CD4-positive, alpha-beta T cell (primary cell): ENCODE data around the gene PITPNB. TPM values are rescaled to one million over a fixed set of nuclear protein-coding genes. Genes with fewer than 3 reads are reported as not detected.

Experiments used
- ATAC-seq: fragments of 200-7000 bp; cut with Tn5 transposase; one replicate; pipeline ENCODE4 v1.10.0; 2022; ENCODE audit warnings: mild to moderate bottlenecking; ENCODE audit not compliant: poor library complexity
- CTCF ChIA-PET: fragments of 350-600 bp; sonication (Branson Sonifier 250); formaldehyde crosslinking; loops from one replicate; lab custom pipeline; 2021; ENCODE audit warnings: antibody characterized with exemption, inconsistent platforms; lab: Charles Lee
- POLR2A ChIA-PET: fragments of 350-600 bp; sonication (Branson Sonifier 250); formaldehyde crosslinking; loops from one replicate; lab custom pipeline; 2021; ENCODE audit warnings: antibody characterized with exemption, inconsistent platforms; lab: Charles Lee
- DNase-seq, 14 experiments: peaks; one replicate each; pipeline ENCODE4 v3.0.0-alpha.2; 2013 to 2020; ENCODE audit warnings: mixed read lengths in 2 of 14
- H3K27ac ChIP-seq, 2 donors: one replicate each; pipeline versions ENCODE4 v1.5.1 to v1.7.0; 2013; ENCODE audit warnings: low read length in 2 of 2, low read depth in 1 of 2, mild to moderate bottlenecking in 1 of 2
- H3K27me3 ChIP-seq, 2 experiments: 1 replicate in 1 of 2; 2 replicates in 1 of 2; pipeline versions ENCODE4 v1.6.1 to v1.7.0; 2013; ENCODE audit warnings: low read length in 2 of 2, control low read depth in 1 of 2, mild to moderate bottlenecking in 1 of 2, moderate library complexity in 1 of 2; ENCODE audit not compliant: insufficient read depth in 2 of 2, control insufficient read depth in 1 of 2
- H3K36me3 ChIP-seq: one replicate; pipeline ENCODE4 v1.6.1; 2013; ENCODE audit warnings: low read length, control low read depth; ENCODE audit not compliant: insufficient read depth
- H3K4me1 ChIP-seq: one replicate; pipeline ENCODE4 v1.6.1; 2013; ENCODE audit warnings: low read length, control low read depth; ENCODE audit not compliant: insufficient read depth
- H3K4me3 ChIP-seq: one replicate; pipeline ENCODE4 v1.5.1; 2013; ENCODE audit warnings: mild to moderate bottlenecking, low read length, moderate library complexity
- H3K9me3 ChIP-seq, 2 experiments: 1 replicate in 1 of 2; 2 replicates in 1 of 2; pipeline versions ENCODE4 v1.6.1 to v1.7.0; 2013; ENCODE audit warnings: low read length in 2 of 2, mild to moderate bottlenecking in 2 of 2, control low read depth in 1 of 2, moderate library complexity in 1 of 2; ENCODE audit not compliant: control insufficient read depth in 1 of 2, insufficient read depth in 1 of 2
- H3K27ac Mint-ChIP-seq: one replicate; pipeline ENCODE4 v1.8.0; 2020; ENCODE audit warnings: mixed read lengths
- H3K27me3 Mint-ChIP-seq: one replicate; pipeline ENCODE4 v1.8.0; 2021; ENCODE audit warnings: mixed read lengths
- H3K36me3 Mint-ChIP-seq: one replicate; pipeline ENCODE4 v1.8.0; 2021; ENCODE audit warnings: low read depth, mixed read lengths
- H3K4me1 Mint-ChIP-seq: one replicate; pipeline ENCODE4 v1.8.0; 2021; ENCODE audit warnings: low read depth, mixed read lengths
- H3K4me3 Mint-ChIP-seq: one replicate; pipeline ENCODE4 v1.8.0; 2020; ENCODE audit warnings: mild to moderate bottlenecking, mixed read lengths
- H3K9me3 Mint-ChIP-seq: one replicate; pipeline ENCODE4 v1.8.0; 2020; ENCODE audit warnings: mixed read lengths
- intact Hi-C, 2 experiments: fragments of 100-400 bp; cut with DNase I in 1 of 2; cut with micrococcal nuclease in 1 of 2; formaldehyde crosslinking; loops; one replicate each; pipeline versions ENCODE4 v1.15.1 to v1.9.0; 2023 to 2025; cut with DNase I, micrococcal nuclease
- total RNA-seq, 174 experiments: library from RNA in 2 of 174; stranded (reverse) in 2 of 174; gene quantifications; one replicate each; pipeline ENCODE4 v1.2.3 and lab custom pipeline; 2021 to 2026
- TF ChIP-seq, protein P1 (sequence below): fragments of 200-600 bp; IDR thresholded peaks from one replicate; pipeline ENCODE4 v1.8.0; 2022; ENCODE audit warnings: antibody characterized with exemption, mild to moderate bottlenecking

The PITPNB gene
- total RNA-seq, 2 experiments from 2014 or later: 37.6 to 38.7 TPM

DNA sequence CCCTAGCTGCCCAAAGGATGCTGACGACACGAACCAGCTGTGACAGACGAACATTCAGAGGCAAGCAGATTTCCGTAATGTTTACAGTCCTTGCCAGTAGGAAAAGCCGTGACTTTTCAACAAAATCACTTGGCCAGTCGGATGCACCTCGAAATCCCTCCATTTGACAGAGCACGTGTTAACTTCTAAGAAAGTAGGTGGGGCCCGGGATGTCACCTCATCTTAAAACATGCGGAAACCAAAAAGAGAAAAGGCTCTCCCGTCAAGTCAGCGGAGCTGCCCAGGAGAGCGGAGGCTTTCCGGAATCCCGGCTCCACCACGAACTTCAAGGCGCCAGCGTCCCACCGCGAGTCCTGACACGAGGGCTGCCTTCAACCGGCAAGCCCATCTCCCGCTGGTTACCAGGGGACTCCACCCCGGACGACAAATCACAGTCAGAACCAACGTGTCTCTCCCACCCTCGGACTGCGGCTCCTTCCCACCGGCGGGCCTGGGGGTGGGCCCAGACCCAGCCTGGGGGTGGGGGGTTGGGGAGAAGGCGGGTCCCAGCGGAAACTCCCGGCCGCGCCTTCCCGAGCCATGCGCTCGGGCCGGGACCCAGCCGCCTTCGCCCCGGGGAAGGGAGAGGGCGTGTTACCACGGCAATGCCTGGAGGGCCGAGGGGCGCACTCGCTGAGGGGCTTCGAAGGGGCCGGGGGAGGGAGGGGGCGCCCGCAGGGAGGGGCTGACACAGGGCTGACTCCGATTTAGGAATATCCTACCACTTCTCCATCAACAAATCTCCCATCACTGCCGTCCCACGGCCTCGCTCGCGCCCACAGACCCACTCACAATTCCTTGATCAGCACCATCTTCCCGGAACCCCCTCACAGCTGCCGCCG is 475 bp downstream of the PITPNB start:
- Histone ChIP-seq H3K36me3 (no peaks in the 10 kb centered on the region), H3K27me3 (no peaks in the 10 kb centered on the region), H3K9me3 (no peaks in the 10 kb centered on the region), H3K4me3 (peak overlapping the region; percentile 79), H3K4me1 (peaks cover 21% of the 10 kb centered on the region), H3K27ac (peak overlapping the region; percentile 78 to 79)
- ChIA-PET POLR2A (interaction anchor here (0.6 to 2.4 kb wide), 14 partner anchors 8 to 1435 kb away, joined by 4 to 11 read pairs (median 5); partner anchors contain the start of genes CCDC117, HPS4, SRRD and XBP1), CTCF (interaction anchor here (1.0 kb wide), 1 partner anchor 32 kb away, joined by 3 read pairs; no protein-coding TSS in a partner anchor)
- H3K27me3 Mint-ChIP-seq: no peaks in the 10 kb centered on the region
- DNase-seq (peak; percentile 12 to 69 (median 26)), ATAC-seq (peak; percentile 5)
- H3K36me3 Mint-ChIP-seq: peaks cover 53% of the 10 kb centered on the region
- H3K9me3 Mint-ChIP-seq: no peaks in the 10 kb centered on the region
- H3K4me1 Mint-ChIP-seq: peaks cover 86% of the 10 kb centered on the region
- H3K4me3 Mint-ChIP-seq: peak overlapping the region; percentile 100
- TF ChIP-seq, protein P1, sequence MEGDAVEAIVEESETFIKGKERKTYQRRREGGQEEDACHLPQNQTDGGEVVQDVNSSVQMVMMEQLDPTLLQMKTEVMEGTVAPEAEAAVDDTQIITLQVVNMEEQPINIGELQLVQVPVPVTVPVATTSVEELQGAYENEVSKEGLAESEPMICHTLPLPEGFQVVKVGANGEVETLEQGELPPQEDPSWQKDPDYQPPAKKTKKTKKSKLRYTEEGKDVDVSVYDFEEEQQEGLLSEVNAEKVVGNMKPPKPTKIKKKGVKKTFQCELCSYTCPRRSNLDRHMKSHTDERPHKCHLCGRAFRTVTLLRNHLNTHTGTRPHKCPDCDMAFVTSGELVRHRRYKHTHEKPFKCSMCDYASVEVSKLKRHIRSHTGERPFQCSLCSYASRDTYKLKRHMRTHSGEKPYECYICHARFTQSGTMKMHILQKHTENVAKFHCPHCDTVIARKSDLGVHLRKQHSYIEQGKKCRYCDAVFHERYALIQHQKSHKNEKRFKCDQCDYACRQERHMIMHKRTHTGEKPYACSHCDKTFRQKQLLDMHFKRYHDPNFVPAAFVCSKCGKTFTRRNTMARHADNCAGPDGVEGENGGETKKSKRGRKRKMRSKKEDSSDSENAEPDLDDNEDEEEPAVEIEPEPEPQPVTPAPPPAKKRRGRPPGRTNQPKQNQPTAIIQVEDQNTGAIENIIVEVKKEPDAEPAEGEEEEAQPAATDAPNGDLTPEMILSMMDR: no peak
- H3K27ac Mint-ChIP-seq: peak overlapping the region; percentile 99
- intact Hi-C loops: loop anchor here in 1 of 2 experiments (2.0 to 10.0 kb wide), 6 partner anchors 32 to 1494 kb away; partner anchors contain the start of genes ASPHD2, CCDC117, HPS4 and KREMEN1

DNA sequence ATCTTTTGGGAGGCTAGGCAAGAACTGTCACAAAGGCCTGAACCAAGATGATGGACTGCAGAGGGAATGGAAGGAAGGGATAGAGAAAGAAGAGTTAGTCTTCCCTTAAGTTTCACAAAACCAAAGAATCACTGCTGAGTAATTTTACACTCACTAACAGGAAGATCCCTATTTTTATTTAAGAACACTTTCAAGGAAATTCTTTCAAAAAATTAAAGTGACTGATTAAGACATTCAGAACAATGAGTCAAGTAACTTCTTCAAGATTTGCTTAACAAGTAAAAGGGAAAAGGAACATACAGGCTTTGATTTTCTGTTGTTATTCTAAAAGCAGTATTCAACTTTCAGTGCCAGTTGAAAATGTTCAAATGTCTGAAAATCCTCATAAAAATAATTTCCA is 3.1 kb downstream of the PITPNB start:
- Mint-ChIP-seq H3K4me3 (peak overlapping the region; percentile 57), H3K4me1 (peaks cover 85% of the 10 kb centered on the region), H3K9me3 (no peaks in the 10 kb centered on the region), H3K27me3 (no peaks in the 10 kb centered on the region), H3K27ac (peak overlapping the region; percentile 2), H3K36me3 (peaks cover 57% of the 10 kb centered on the region)
- H3K27ac ChIP-seq: no peak overlapping the region
- POLR2A ChIA-PET: no interaction called here
- DNase-seq: no peak
- CTCF ChIA-PET: no interaction called here
- no peaks in the 10 kb centered on the region for H3K27me3 ChIP-seq
- no peaks in the 10 kb centered on the region for H3K9me3 ChIP-seq
- no peak for ATAC-seq
- intact Hi-C loops: loop anchor here in 1 of 2 experiments (5.0 to 10.0 kb wide), 4 partner anchors 859 to 1491 kb away; partner anchors contain the start of genes ASPHD2, CCDC117, HPS4 and SRRD
- no peak overlapping the region for H3K4me3 ChIP-seq
- peaks cover 4% of the 10 kb centered on the region for H3K36me3 ChIP-seq
- peaks cover 22% of the 10 kb centered on the region for H3K4me1 ChIP-seq
- TF ChIP-seq, protein P1: no peak

DNA sequence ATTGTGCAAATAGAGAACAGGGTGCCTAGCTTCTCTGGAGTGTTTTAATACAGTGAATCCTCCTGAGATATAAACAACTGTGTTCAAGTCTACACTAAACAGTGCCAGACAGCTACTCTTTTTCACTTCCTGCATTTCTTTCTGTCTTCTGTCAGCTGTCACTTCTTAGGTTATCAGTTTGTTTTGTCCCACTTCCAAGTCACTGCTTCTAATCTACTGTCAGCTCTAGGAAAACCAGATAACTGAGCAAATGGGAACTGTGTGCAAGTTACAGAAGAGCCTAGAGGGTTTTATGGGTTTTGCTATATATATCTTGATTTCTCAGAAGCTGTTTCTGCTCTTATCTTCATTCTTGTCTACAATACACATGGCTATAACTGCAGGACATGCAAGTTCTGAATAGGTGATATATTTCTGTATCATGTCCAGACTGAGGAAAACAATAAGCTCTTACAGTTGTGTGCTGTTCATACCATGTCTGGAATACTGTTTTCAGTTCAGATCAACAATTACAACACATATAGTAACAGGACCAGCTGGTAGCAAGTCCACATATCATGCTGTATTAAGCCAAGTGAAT is 5.8 kb downstream of the PITPNB start:
- Histone ChIP-seq H3K4me1 (peaks cover 9% of the 10 kb centered on the region), H3K36me3 (peaks cover 27% of the 10 kb centered on the region), H3K9me3 (no peaks in the 10 kb centered on the region), H3K27ac (no peak overlapping the region), H3K4me3 (no peak overlapping the region), H3K27me3 (no peaks in the 10 kb centered on the region)
- H3K4me3 Mint-ChIP-seq: no peak overlapping the region
- peaks cover 77% of the 10 kb centered on the region for H3K4me1 Mint-ChIP-seq
- H3K9me3 Mint-ChIP-seq: no peaks in the 10 kb centered on the region
- ATAC-seq (no peak), DNase-seq (no peak)
- TF ChIP-seq, protein P1: no peak
- peak overlapping the region; percentile 11 for H3K27ac Mint-ChIP-seq
- intact Hi-C loops: loop anchor here in 1 of 2 experiments (10.0 kb wide), 2 partner anchors 862 to 1488 kb away; partner anchors contain the start of genes ASPHD2 and CCDC117
- ChIA-PET CTCF (interaction anchor here (1.0 kb wide), 1 partner anchor 27 kb away, joined by 4 read pairs; no protein-coding TSS in a partner anchor), POLR2A (no interaction called here)
- peaks cover 62% of the 10 kb centered on the region for H3K36me3 Mint-ChIP-seq
- H3K27me3 Mint-ChIP-seq: no peaks in the 10 kb centered on the region
